ENCODE results near the gene WHAMM. TPM values are rescaled to one million over a fixed set of nuclear protein-coding genes. Genes with fewer than 3 reads are reported as not detected.
"Not testable (repeated sequence)": the region's sequence is repeated elsewhere in the genome, so short reads cannot be mapped to it uniquely, and the experiment has no call there.

Gene WHAMM
- total RNA-seq, 1 experiment from 2014 or later: 5.3 TPM

GRCh38 chr15:82864967-82865366 is 55.5 kb downstream of the WHAMM start:
- no peak for DNase-seq (ENCODE audit: low read depth)

GRCh38 chr15:82865581-82865980 is 56.2 kb downstream of the WHAMM start:
- not testable (repeated sequence) for DNase-seq (ENCODE audit: low read depth)

- not testable (repeated sequence) for DNase-seq (ENCODE audit: low read depth)
Measured at GRCh38 chr15:82865981-82866380, 56.6 kb downstream of the WHAMM start.

GRCh38 chr15:82870727-82871320 is 61.4 kb downstream of the WHAMM start:
- DNase-seq (ENCODE audit: low read depth): no peak

- DNase-seq (ENCODE audit: low read depth): no peak
Measured at GRCh38 chr15:82871358-82871757, 61.9 kb downstream of the WHAMM start.

GRCh38 chr15:82871832-82872484 is 62.5 kb downstream of the WHAMM start:
- no peak for DNase-seq (ENCODE audit: low read depth)

GRCh38 chr15:82873000-82873680 is 63.7 kb downstream of the WHAMM start:
- no peak for DNase-seq (ENCODE audit: low read depth)

- DNase-seq (ENCODE audit: low read depth): no peak
Measured at GRCh38 chr15:82874267-82874666, 64.8 kb downstream of the WHAMM start.

GRCh38 chr15:82874961-82875360 is 65.5 kb downstream of the WHAMM start:
- no peak for DNase-seq (ENCODE audit: low read depth)

- peak; percentile 82 for DNase-seq (ENCODE audit: low read depth)
Measured at GRCh38 chr15:82875411-82876003, 66.1 kb downstream of the WHAMM start.

- DNase-seq (ENCODE audit: low read depth): no peak
Measured at GRCh38 chr15:82877825-82878224, 68.4 kb downstream of the WHAMM start.

GRCh38 chr15:82878325-82878724 is 68.9 kb downstream of the WHAMM start:
- no peak for DNase-seq (ENCODE audit: low read depth)

- DNase-seq (ENCODE audit: low read depth): no peak
Measured at GRCh38 chr15:82880704-82881103, 71.3 kb downstream of the WHAMM start.

- no peak for DNase-seq (ENCODE audit: low read depth)
Measured at GRCh38 chr15:82881747-82882146, 72.3 kb downstream of the WHAMM start.

GRCh38 chr15:82882273-82882928 is 73.0 kb downstream of the WHAMM start:
- peak; percentile 59 for DNase-seq (ENCODE audit: low read depth)

Other genes starting within 250 kb of the WHAMM start
- gene CPEB1, start 162.3 kb upstream of the WHAMM start, total RNA-seq (2014; rRNA removed): 6.0 and 6.3 TPM in 2 replicates
- gene AP3B2, start 99.8 kb upstream of the WHAMM start, total RNA-seq (2014; rRNA removed): 0.40 and 0.45 TPM in 2 replicates
- gene FSD2, start 3.6 kb upstream of the WHAMM start, total RNA-seq (2014; rRNA removed): not detected in 2 replicates
- 23.7 and 30.7 TPM in 2 replicates for gene HOMER2, start 143.1 kb downstream of the WHAMM start, total RNA-seq (2014; rRNA removed)
- 22.3 and 28.6 TPM in 2 replicates for gene RAMAC, start 176.6 kb downstream of the WHAMM start, total RNA-seq (2014; rRNA removed)
- 5.8 and 16.1 TPM in 2 replicates for gene C15orf40, start 202.0 kb downstream of the WHAMM start, total RNA-seq (2014; rRNA removed)